B cell (primary cell): ENCODE data around the gene UBN1. TPM values are rescaled to one million over a fixed set of nuclear protein-coding genes. Genes with fewer than 3 reads are reported as not detected.

Experiments used
- ATAC-seq: fragments of 200-7000 bp; cut with Tn5 transposase; one replicate; pipeline ENCODE4 v1.10.0; 2021; ENCODE audit warnings: low read depth, mild to moderate bottlenecking, moderate number of reproducible peaks, moderate library complexity
- CTCF ChIA-PET: fragments of 350-600 bp; sonication (Branson Sonifier 250); formaldehyde crosslinking; loops from one replicate; lab custom pipeline; 2021; ENCODE audit warnings: antibody characterized with exemption, inconsistent platforms; lab: Charles Lee
- POLR2A ChIA-PET: fragments of 350-600 bp; sonication (Branson Sonifier 250); formaldehyde crosslinking; loops from one replicate; lab custom pipeline; 2021; ENCODE audit warnings: antibody characterized with exemption; lab: Charles Lee
- DNase-seq: peaks from one replicate; pipeline ENCODE4 v3.0.0; 2013
- H2AFZ ChIP-seq: 2 replicates; pipeline ENCODE4 v1.6.1; 2012; ENCODE audit warnings: mild to moderate bottlenecking, low read depth, low read length; ENCODE audit not compliant: insufficient read depth, poor library complexity, severe bottlenecking
- H3K27ac ChIP-seq, 2 donors: 1 replicate in 1 of 2; 2 replicates in 1 of 2; pipeline ENCODE4 v1.5.1; 2012 to 2013; ENCODE audit warnings: low read length in 2 of 2, mild to moderate bottlenecking in 2 of 2, moderate library complexity in 1 of 2
- H3K27me3 ChIP-seq, 4 experiments: fragments of 200-600 bp in 1 of 4; sonication (generic) in 1 of 4; replicated peaks in 1 of 4; 1 replicate in 2 of 4; 2 replicates in 2 of 4; pipeline versions ENCODE4 v1.6.1 to v1.7.0; 2013 to 2016; ENCODE audit warnings: low read length in 3 of 4, mild to moderate bottlenecking in 2 of 4, mixed read lengths in 1 of 4, moderate library complexity in 1 of 4; ENCODE audit not compliant: insufficient read depth in 4 of 4, control insufficient read depth in 3 of 4; ENCODE audit errors: control extremely low read depth in 1 of 4
- H3K36me3 ChIP-seq, 2 experiments: replicated peaks in 1 of 2; 1 replicate in 1 of 2; 2 replicates in 1 of 2; pipeline versions ENCODE4 v1.6.1 to v1.7.1; 2013; ENCODE audit warnings: low read length in 1 of 2; ENCODE audit not compliant: insufficient read depth in 2 of 2, control insufficient read depth in 1 of 2; ENCODE audit errors: control extremely low read depth in 1 of 2, extremely low read depth in 1 of 2
- H3K4me1 ChIP-seq, 2 donors: fragments of 200-600 bp in 1 of 2; sonication (generic) in 1 of 2; 1 replicate in 1 of 2; 2 replicates in 1 of 2; pipeline versions ENCODE4 v1.5.1 to v1.6.1; 2013 to 2017; ENCODE audit warnings: low read length in 2 of 2; ENCODE audit not compliant: control insufficient read depth in 2 of 2, insufficient read depth in 2 of 2
- H3K4me2 ChIP-seq: replicated peaks from 2 replicates; pipeline ENCODE3; 2012; ENCODE audit warnings: mild to moderate bottlenecking, low read depth, low read length; ENCODE audit not compliant: poor library complexity, severe bottlenecking
- H3K4me3 ChIP-seq, 5 experiments: fragments of 200-600 bp in 1 of 5; sonication (generic) in 1 of 5; 1 replicate in 3 of 5; 2 replicates in 2 of 5; pipeline versions ENCODE4 v1.5.1 to v1.7.0; 2011 to 2016; ENCODE audit warnings: low read length in 4 of 5, mild to moderate bottlenecking in 4 of 5, low read depth in 2 of 5, control low read depth in 1 of 5, moderate library complexity in 1 of 5; ENCODE audit not compliant: insufficient read depth in 1 of 5; ENCODE audit errors: control extremely low read depth in 1 of 5, extremely low read depth in 1 of 5
- H3K79me2 ChIP-seq: fragments of 200-600 bp; sonication (generic); one replicate; pipeline ENCODE4 v1.6.0; 2016; ENCODE audit warnings: low read length; ENCODE audit not compliant: control insufficient read depth, insufficient read depth
- H3K9ac ChIP-seq: fragments of 200-600 bp; sonication (generic); 2 replicates; pipeline ENCODE4 v1.6.1; 2017; ENCODE audit warnings: mild to moderate bottlenecking, low read length, moderate library complexity
- H3K9me3 ChIP-seq, 3 donors: one replicate each; pipeline versions ENCODE4 v1.6.1 to v1.7.1; 2013; ENCODE audit warnings: low read length in 2 of 3; ENCODE audit not compliant: control insufficient read depth in 2 of 3, insufficient read depth in 1 of 3; ENCODE audit errors: control extremely low read depth in 1 of 3
- H4K20me1 ChIP-seq: 2 replicates; pipeline ENCODE4 v1.6.0; 2012; ENCODE audit warnings: mild to moderate bottlenecking, low read length; ENCODE audit not compliant: insufficient read depth, control insufficient read depth, poor library complexity, severe bottlenecking
- H3K27ac Mint-ChIP-seq: one replicate; pipeline ENCODE4 v1.8.0; 2021; ENCODE audit warnings: mixed read lengths
- H3K27me3 Mint-ChIP-seq: one replicate; pipeline ENCODE4 v1.8.0; 2021; ENCODE audit warnings: mixed read lengths
- H3K4me1 Mint-ChIP-seq: one replicate; pipeline ENCODE4 v1.8.0; 2021; ENCODE audit warnings: mixed read lengths
- H3K4me3 Mint-ChIP-seq: one replicate; pipeline ENCODE4 v1.8.0; 2021; ENCODE audit warnings: mixed read lengths
- H3K9me3 Mint-ChIP-seq: one replicate; pipeline ENCODE4 v1.8.0; 2022; ENCODE audit warnings: mixed read lengths; ENCODE audit not compliant: insufficient read depth
- CTCF ChIP-seq: fragments of 200-600 bp; IDR thresholded peaks from one replicate; pipeline ENCODE4 v1.8.0; 2022; ENCODE audit warnings: antibody characterized with exemption, mild to moderate bottlenecking
- EZH2 ChIP-seq: IDR thresholded peaks from 2 replicates; pipeline ENCODE4 v1.6.1; 2012; ENCODE audit warnings: borderline replicate concordance, low read depth, mild to moderate bottlenecking, moderate library complexity, low read length; ENCODE audit not compliant: insufficient read depth, poor library complexity, severe bottlenecking
- WGBS: methylation state at CpG from one replicate; pipeline ENCODE4 v1.1.5; 2013; ENCODE audit warnings: missing lambda C conversion rate; ENCODE audit not compliant: insufficient coverage; 5-methylcytosine and 5-hydroxymethylcytosine counted together
- intact Hi-C: fragments of 100-400 bp; cut with micrococcal nuclease; formaldehyde crosslinking; loops from one replicate; pipeline ENCODE4 v1.10.0; 2022
- polyA plus RNA-seq: library from polyadenylated mRNA; depleted of rRNA; stranded (reverse); fragments of >200 nt; gene quantifications from 2 replicates; pipeline ENCODE4 v1.2.3, GENCODE V29; 2012
- total RNA-seq, 2 donors: library from RNA; stranded (reverse); fragments of 120-200 nt in 1 of 2; gene quantifications; 1 replicate in 1 of 2; 2 replicates in 1 of 2; pipeline versions ENCODE4 v1.2.3 to v1.2.4, GENCODE V29; 2013 to 2022

UBN1 gene
- total and polyA plus RNA-seq, 2 donors (not counting 1 experiment from before 2014, with no cell fraction given) = 16.6 to 38.1 TPM

- Histone ChIP-seq H3K4me3 (no peak overlapping the region), H3K4me2 (no peak overlapping the region), H2AFZ (no peak overlapping the region), H3K79me2 (no peaks in the 10 kb centered on the region), H3K9me3 (no peaks in the 10 kb centered on the region), H3K4me1 (no peaks in the 10 kb centered on the region), H3K36me3 (no peaks in the 10 kb centered on the region), H3K27me3 (no peaks in the 10 kb centered on the region), H3K27ac (no peak overlapping the region), H3K9ac (no peak overlapping the region), H4K20me1 (no peaks in the 10 kb centered on the region)
- intact Hi-C loops = no loop called here
- 94% methylated on average over 15 of the region's 16 CpGs for WGBS
- H3K9me3 Mint-ChIP-seq = no peaks in the 10 kb centered on the region
- peaks cover 4% of the 10 kb centered on the region for H3K27me3 Mint-ChIP-seq
- CTCF ChIA-PET = no interaction called here
- ATAC-seq (no peak), DNase-seq (no peak)
- H3K4me3 Mint-ChIP-seq = no peak overlapping the region
- H3K4me1 Mint-ChIP-seq = no peaks in the 10 kb centered on the region
- H3K27ac Mint-ChIP-seq = no peak overlapping the region
- POLR2A ChIA-PET = no interaction called here
- no peak for TF ChIP-seq EZH2
- no peak for TF ChIP-seq CTCF
Observed at GRCh38 chr16:4891097-4891885, 44.0 kb downstream of the UBN1 start.

GRCh38 chr16:4891886-4892216 lies 44.6 kb downstream of the UBN1 start:
- TF ChIP-seq CTCF (no peak), EZH2 (no peak)
- intact Hi-C loops = no loop called here
- no peaks in the 10 kb centered on the region for H3K36me3 ChIP-seq
- no peak overlapping the region for H3K4me2 ChIP-seq
- POLR2A ChIA-PET = no interaction called here
- WGBS = 87% methylated on average over 12 of the region's 12 CpGs
- ATAC-seq (no peak), DNase-seq (no peak)
- H3K27me3 Mint-ChIP-seq = peaks cover 6% of the 10 kb centered on the region
- no peaks in the 10 kb centered on the region for H3K4me1 Mint-ChIP-seq
- no peaks in the 10 kb centered on the region for H3K4me1 ChIP-seq
- no peaks in the 10 kb centered on the region for H4K20me1 ChIP-seq
- H3K9me3 Mint-ChIP-seq = no peaks in the 10 kb centered on the region
- no peaks in the 10 kb centered on the region for H3K79me2 ChIP-seq
- no peaks in the 10 kb centered on the region for H3K27me3 ChIP-seq
- no peak overlapping the region for H3K4me3 Mint-ChIP-seq
- no peak overlapping the region for H3K4me3 ChIP-seq
- no peaks in the 10 kb centered on the region for H3K9me3 ChIP-seq
- H3K9ac ChIP-seq = no peak overlapping the region
- no peak overlapping the region for H2AFZ ChIP-seq
- CTCF ChIA-PET = no interaction called here
- no peak overlapping the region for H3K27ac Mint-ChIP-seq
- H3K27ac ChIP-seq = no peak overlapping the region
